Activated naive CD4-positive, alpha-beta T cell treated with anti-CD3 and anti-CD28 coated beads, Interleukin-2, amount 10 ng/mL, durations not matched to agents 7 days and 5 days (primary cell): ENCODE measurements around the gene SERINC2.
"Not testable (repeated sequence)": the region's sequence is repeated elsewhere in the genome, so short reads cannot be mapped to it uniquely, and the experiment has no call there.

Experiments used
- CTCF ChIA-PET: fragments of 350-600 bp; sonication (Branson Sonifier 250); formaldehyde crosslinking; loops from one replicate; lab custom pipeline; 2021; ENCODE audit warnings: antibody characterized with exemption; lab: Charles Lee
- DNase-seq: peaks from one replicate; pipeline ENCODE4 v3.0.0-alpha.2; 2020
- H3K27ac Mint-ChIP-seq: one replicate; pipeline ENCODE4 v1.8.0; 2021; ENCODE audit warnings: mild to moderate bottlenecking, moderate library complexity, mixed read lengths
- H3K27me3 Mint-ChIP-seq: one replicate; pipeline ENCODE4 v1.8.0; 2021; ENCODE audit warnings: mild to moderate bottlenecking, mixed read lengths
- H3K36me3 Mint-ChIP-seq: one replicate; pipeline ENCODE4 v1.8.0; 2021; ENCODE audit warnings: mixed read lengths
- H3K4me1 Mint-ChIP-seq: one replicate; pipeline ENCODE4 v1.8.0; 2021; ENCODE audit warnings: mixed read lengths
- H3K4me3 Mint-ChIP-seq: one replicate; pipeline ENCODE4 v1.8.0; 2021; ENCODE audit warnings: mild to moderate bottlenecking, moderate library complexity, mixed read lengths
- H3K9me3 Mint-ChIP-seq: one replicate; pipeline ENCODE4 v1.8.0; 2021; ENCODE audit warnings: mixed read lengths

Gene SERINC2

DNA sequence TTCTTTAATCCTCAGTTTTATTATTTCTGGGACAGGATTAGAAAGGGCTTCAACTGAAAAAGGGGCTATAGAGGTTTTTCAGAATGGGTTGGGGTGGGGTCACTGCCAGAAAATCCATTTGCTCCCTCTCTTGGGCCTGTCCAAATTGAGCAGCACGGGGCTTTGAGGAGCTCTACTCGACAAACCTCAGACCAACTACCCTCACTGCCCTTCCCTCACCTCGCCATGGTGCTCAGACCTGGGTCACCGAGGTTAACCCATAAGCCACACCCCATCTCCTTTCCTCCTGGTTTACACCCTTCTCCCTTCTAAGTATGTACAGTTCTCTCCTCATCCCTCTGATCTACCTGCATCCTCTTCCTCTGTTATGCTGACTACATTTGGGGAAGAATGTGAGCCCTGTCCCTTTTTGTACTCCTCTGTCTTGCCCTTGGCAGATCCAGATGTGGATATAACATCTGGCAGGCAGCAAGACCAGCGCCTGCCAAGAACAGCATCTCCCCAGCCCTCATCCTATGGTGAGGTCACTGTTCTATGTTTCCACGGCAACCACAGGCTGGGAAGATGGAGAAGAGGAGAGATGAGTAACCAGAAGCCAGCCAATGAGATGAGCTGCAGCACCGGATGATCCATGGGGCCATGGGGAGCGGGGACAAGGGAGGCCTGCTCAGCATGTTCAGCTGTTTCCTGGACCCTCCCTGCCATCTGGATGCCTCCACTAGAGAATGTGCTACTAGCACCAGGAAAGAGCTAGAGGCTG, 36.5 kb upstream of the SERINC2 start:
- DNase-seq, result no peak
- Mint-ChIP-seq H3K4me1 (peaks cover 13% of the 10 kb centered on the region), H3K9me3 (no peaks in the 10 kb centered on the region), H3K4me3 (no peak overlapping the region), H3K36me3 (no peaks in the 10 kb centered on the region), H3K27ac (no peak overlapping the region), H3K27me3 (peaks cover 47% of the 10 kb centered on the region)
- CTCF ChIA-PET, result no interaction called here

DNA sequence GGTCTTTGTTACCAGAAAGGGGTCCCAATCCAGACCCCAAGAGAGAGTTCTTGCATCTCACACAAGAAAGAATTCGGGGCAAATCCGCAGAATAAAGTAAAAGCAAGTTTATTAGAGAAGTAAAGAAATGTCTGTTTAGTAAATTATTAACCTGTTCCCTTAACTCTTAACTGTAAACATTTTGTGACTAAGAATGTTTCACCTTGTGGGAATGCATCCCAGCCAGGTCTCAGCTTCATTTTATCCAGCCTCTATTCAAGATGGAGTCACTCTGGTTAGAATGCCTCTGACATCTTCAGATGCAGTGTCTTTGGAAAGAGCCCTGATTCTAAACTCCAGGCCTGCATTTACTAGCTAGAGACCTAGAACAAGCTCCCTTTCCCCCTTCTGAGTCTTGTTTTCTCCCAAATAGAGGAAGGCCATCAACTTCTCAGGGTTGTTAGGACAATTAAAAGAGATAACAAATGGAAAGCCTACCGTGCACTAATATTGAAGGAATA, 35.6 kb upstream of the SERINC2 start:
- H3K9me3 Mint-ChIP-seq, result no peaks in the 10 kb centered on the region
- H3K27ac Mint-ChIP-seq, result no peak overlapping the region
- H3K4me1 Mint-ChIP-seq, result peaks cover 12% of the 10 kb centered on the region
- H3K27me3 Mint-ChIP-seq, result peaks cover 49% of the 10 kb centered on the region
- no peak overlapping the region for H3K4me3 Mint-ChIP-seq
- CTCF ChIA-PET, result no interaction called here
- DNase-seq, result no peak
- H3K36me3 Mint-ChIP-seq, result no peaks in the 10 kb centered on the region

DNA sequence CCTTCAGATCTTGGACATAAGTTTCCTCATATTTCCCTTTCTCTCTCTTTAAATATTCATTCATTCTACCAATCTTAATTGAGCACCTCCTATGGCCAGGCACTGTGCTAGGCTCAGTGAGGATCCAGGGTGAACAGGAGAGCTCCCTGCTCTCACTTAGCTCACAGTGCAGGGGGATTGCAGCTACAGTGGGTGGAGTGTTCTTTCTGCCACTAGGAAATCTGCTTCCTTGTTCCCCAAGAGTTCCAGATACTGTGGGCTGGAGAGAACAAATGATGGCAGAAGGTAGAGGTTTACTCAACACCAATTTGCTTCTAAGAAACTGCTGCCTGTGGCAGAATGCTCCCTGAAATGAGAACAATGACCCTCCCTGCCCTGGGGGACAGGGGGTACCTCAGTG, 35.0 kb upstream of the SERINC2 start:
- no peak overlapping the region for H3K27ac Mint-ChIP-seq
- H3K9me3 Mint-ChIP-seq, result no peaks in the 10 kb centered on the region
- DNase-seq, result no peak
- peaks cover 46% of the 10 kb centered on the region for H3K27me3 Mint-ChIP-seq
- no peaks in the 10 kb centered on the region for H3K36me3 Mint-ChIP-seq
- H3K4me1 Mint-ChIP-seq, result peaks cover 8% of the 10 kb centered on the region
- CTCF ChIA-PET, result no interaction called here
- H3K4me3 Mint-ChIP-seq, result no peak overlapping the region

DNA sequence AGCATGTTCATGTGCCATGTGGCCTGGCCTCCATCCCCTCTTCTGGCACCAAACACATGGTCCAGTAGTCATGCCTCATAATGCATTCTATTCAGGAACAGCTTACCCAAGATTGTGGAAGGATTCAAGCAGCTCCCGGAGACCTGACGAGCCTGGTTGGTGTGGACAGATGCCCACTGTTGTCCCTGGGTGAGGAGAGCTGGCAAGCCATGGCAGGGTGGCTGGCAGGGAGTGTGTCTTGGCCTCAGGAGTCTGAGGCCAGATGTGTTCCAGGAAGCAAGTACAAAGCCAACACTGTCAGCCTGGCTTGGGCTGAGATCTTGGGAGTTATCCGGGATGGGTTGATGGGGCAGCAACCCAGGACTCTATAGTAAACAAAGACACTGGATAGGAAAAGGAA, 32.8 kb upstream of the SERINC2 start:
- CTCF ChIA-PET, result interaction anchor here (2.0 kb wide), 1 partner anchor 15 kb away, joined by 6 read pairs; no protein-coding TSS in a partner anchor
- Mint-ChIP-seq H3K4me1 (no peaks in the 10 kb centered on the region), H3K27me3 (peaks cover 50% of the 10 kb centered on the region), H3K9me3 (no peaks in the 10 kb centered on the region), H3K4me3 (no peak overlapping the region), H3K36me3 (no peaks in the 10 kb centered on the region), H3K27ac (no peak overlapping the region)
- DNase-seq, result no peak

DNA sequence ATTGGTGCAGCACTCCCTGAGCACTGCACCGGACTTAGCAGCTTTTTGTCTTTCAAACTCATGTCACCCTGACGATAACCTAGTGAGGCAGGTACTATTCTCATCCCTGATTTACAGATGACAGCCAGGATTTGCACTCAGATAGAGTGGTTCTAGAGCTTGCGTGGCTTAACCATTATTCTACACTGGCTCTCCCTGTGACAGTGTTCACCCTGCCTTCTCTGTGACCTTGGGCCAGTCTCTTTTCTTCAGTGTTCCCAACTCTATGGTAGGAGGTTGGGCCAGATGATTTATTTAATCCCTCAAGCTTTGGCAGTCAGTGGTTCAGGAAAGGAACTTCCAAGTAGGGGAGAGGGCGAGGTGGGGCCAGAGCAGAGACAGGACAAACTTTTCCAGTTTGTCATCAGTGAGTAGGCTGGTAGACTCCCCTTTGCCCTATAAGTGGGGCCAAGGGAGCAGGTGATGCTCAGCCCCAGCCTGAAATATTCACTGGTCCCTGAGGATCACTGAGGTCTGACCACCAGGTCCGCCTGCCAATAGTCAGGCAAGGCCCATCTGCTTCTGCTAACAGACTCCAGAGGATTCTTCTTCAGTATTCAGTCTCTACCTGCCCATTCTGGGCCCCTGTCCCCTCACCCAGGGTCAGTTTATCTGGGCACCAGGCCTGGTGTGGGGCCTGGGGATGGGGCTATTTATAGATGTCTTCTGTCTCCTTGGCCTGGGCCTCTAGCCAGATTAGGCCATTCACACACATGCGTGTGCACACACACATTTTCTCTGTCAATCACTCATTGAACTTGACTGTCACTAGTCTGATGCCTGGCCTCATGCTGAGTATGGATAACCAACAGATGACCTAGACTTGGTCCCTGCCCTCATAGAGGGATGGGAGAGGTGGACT, 31.4 kb upstream of the SERINC2 start:
- no peak for DNase-seq
- no peaks in the 10 kb centered on the region for H3K9me3 Mint-ChIP-seq
- peaks cover 59% of the 10 kb centered on the region for H3K27me3 Mint-ChIP-seq
- no peaks in the 10 kb centered on the region for H3K36me3 Mint-ChIP-seq
- no peak overlapping the region for H3K27ac Mint-ChIP-seq
- H3K4me3 Mint-ChIP-seq, result no peak overlapping the region
- H3K4me1 Mint-ChIP-seq, result no peaks in the 10 kb centered on the region
- CTCF ChIA-PET, result interaction anchor here (0.6 to 2.0 kb wide), 2 partner anchors 14 to 150 kb away, joined by 3 to 6 read pairs; no protein-coding TSS in a partner anchor

DNA sequence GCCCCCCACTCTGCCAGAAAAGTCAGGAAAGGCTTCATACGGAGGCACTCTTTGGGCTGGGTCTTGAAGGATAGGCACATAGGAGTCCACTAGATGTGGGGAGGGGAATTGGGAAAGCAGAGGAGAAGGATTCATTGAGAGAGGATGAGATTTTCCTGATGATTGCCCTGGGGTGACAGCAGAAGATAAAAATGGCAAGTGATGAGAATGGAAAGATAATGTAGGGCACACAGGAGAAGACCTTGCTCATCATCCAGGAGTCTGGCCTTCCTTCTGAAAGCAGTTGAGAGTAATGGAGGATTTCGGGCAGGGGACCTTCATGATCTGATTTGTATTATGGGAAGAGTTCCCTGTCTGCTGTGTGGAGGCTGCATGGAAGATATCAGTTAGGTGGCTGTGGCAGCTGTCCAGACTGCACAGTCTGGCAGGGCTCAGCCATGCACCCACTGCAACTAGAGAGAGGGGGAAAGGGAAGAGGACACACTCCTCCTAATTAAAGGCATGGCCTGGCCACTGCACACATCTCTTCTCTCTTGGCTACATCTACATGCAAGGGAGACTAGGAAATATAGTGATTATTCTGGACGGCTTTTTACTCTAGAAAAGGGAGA, 30.5 kb upstream of the SERINC2 start:
- H3K36me3 Mint-ChIP-seq, result no peaks in the 10 kb centered on the region
- DNase-seq, result no peak
- no peaks in the 10 kb centered on the region for H3K4me1 Mint-ChIP-seq
- H3K27ac Mint-ChIP-seq, result no peak overlapping the region
- H3K4me3 Mint-ChIP-seq, result no peak overlapping the region
- no peaks in the 10 kb centered on the region for H3K9me3 Mint-ChIP-seq
- peaks cover 61% of the 10 kb centered on the region for H3K27me3 Mint-ChIP-seq
- CTCF ChIA-PET, result no interaction called here

DNA sequence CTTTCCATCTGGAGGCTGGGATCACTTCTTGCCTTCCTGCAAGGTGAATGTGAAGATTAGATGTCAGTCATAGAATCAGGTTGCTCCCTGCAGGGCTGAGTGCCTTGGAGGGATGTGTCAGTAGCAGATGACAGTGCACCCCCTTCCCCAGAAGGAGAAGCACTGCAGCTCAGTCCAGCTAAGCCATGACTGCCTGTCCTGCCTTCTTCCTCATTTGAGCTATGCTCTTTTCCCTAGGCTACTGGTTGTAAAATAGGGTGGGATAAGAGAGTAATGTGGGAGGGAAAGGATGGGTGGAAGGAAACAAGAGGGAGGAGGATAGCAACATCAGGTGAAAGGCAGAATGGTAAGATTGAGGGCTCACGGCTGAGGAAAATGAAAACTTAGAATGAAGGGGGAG, 29.0 kb upstream of the SERINC2 start:
- CTCF ChIA-PET, result interaction anchor here (1.3 kb wide), 1 partner anchor 11 kb away, joined by 5 read pairs; no protein-coding TSS in a partner anchor
- Mint-ChIP-seq H3K9me3 (no peaks in the 10 kb centered on the region), H3K36me3 (no peaks in the 10 kb centered on the region), H3K27me3 (peaks cover 57% of the 10 kb centered on the region), H3K27ac (no peak overlapping the region), H3K4me3 (no peak overlapping the region), H3K4me1 (no peaks in the 10 kb centered on the region)
- no peak for DNase-seq

DNA sequence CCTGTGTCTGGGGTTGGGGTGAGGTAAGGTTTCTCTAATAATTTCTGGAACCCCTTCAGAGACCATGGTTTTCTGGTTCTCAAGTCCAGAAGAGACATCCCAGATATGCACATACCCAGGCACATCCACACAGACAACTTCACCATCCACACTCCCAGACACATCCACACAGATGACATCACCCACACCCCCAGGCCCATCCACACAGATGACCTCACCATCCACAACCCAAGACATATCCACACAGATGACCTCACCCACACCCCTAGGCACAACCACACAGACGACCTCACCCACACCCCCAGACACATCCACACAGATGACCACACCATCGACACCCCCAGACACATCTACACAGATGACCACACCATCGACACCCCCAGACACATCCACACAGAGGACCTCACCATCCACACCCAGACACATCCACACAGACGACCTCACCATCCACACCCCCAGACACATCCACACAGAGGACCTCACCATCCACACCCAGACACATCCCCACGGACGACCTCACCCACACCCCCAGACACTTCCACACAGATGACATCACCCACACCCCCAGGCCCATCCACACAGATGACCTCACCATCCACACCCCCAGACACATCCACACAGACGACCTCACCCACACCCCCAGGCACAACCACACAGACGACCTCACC, 26.3 kb upstream of the SERINC2 start:
- CTCF ChIA-PET, result interaction anchor here (1.0 kb wide), 2 partner anchors 8 to 162 kb away, joined by 3 to 4 read pairs; no protein-coding TSS in a partner anchor
- H3K9me3 Mint-ChIP-seq, H3K4me3 Mint-ChIP-seq, H3K4me1 Mint-ChIP-seq, H3K27ac Mint-ChIP-seq, H3K36me3 Mint-ChIP-seq, DNase-seq: not testable (repeated sequence)
- peaks cover 42% of the 10 kb centered on the region for H3K27me3 Mint-ChIP-seq

DNA sequence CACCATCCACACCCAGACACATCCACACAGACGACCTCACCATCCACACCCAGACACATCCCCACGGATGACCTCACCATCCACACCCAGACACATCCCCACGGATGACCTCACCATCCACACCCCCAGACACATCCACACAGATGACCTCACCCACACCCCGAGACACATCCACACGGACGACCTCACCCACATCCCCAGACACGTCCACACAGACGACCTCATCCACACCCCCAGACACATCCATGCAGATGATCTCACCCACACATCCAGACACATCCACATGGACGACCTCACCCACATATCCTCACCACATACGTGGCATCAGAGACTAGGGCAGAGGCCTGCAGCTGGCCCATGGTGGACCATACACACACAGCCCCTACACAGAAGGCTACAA, 25.4 kb upstream of the SERINC2 start:
- Mint-ChIP-seq H3K4me1 (no peaks in the 10 kb centered on the region), H3K27ac (no peak overlapping the region), H3K4me3 (no peak overlapping the region), H3K36me3 (no peaks in the 10 kb centered on the region), H3K9me3 (no peaks in the 10 kb centered on the region), H3K27me3 (peaks cover 36% of the 10 kb centered on the region)
- DNase-seq, result no peak
- CTCF ChIA-PET, result no interaction called here

DNA sequence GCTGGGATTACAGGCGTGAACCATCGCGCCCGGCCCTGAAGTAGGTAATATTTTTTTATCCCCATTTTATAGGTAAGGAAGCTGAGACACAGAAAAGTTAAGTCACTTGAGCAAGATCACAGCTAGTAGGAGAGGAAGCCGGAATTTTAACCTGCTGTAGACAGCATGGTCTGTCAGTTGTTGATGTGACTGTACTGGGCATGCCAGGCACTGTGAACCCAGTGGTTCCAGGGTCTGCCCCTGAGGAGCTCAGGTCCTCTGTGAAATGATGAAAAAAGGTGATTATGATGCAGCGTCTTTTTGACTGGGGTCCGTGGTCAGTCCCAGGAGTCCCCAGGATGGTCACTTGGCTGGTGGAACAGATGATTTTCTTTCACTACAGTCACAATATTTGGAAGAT, 23.4 kb upstream of the SERINC2 start:
- no peak for DNase-seq
- no peak overlapping the region for H3K4me3 Mint-ChIP-seq
- CTCF ChIA-PET, result no interaction called here
- no peaks in the 10 kb centered on the region for H3K9me3 Mint-ChIP-seq
- no peaks in the 10 kb centered on the region for H3K36me3 Mint-ChIP-seq
- H3K27ac Mint-ChIP-seq, result no peak overlapping the region
- peaks cover 25% of the 10 kb centered on the region for H3K27me3 Mint-ChIP-seq
- H3K4me1 Mint-ChIP-seq, result peaks cover 5% of the 10 kb centered on the region

DNA sequence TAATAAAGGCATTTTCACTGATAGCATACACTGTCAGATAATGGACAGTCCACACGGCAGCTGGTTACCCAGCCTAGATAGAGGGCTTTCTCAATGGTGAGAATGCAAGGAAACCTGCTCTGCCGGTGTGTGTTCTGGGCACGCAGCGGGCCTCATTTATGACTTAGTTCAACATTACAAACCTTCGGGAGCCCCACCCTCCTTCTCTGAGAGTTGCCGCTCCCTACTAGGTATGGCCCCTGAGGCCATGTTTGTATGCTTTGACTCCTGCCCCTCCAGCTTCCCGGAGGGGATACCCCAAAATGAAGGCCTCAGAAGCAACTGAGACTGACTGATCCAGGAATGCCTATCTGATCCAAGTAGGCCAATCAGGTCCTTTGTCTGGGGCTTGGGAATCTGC, 22.9 kb upstream of the SERINC2 start:
- peaks cover 27% of the 10 kb centered on the region for H3K27me3 Mint-ChIP-seq
- CTCF ChIA-PET, result interaction anchor here (2.2 kb wide), 1 partner anchor 159 kb away, joined by 7 read pairs; no protein-coding TSS in a partner anchor
- H3K36me3 Mint-ChIP-seq, result no peaks in the 10 kb centered on the region
- H3K9me3 Mint-ChIP-seq, result no peaks in the 10 kb centered on the region
- no peak overlapping the region for H3K27ac Mint-ChIP-seq
- no peak for DNase-seq
- peaks cover 9% of the 10 kb centered on the region for H3K4me1 Mint-ChIP-seq
- no peak overlapping the region for H3K4me3 Mint-ChIP-seq

DNA sequence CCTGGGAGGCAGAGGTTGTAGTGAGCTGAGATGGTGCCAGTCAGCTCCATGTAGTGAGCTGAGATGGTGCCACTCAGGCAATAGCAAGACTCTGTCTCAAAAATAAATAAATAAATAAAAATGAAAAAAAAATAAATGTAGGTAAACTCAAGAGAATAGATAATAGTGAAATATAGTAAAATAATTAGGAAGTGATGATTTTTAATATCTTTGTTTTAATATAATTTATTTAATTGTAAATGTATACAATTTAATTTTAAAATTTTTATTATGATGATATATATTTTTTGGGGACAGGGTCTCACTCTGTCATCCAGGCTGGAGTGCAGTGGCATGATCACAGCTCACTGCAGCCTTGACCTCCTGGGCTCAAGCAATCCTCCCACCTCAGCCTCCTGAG, 19.6 kb upstream of the SERINC2 start:
- Mint-ChIP-seq H3K9me3 (no peaks in the 10 kb centered on the region), H3K4me3 (no peak overlapping the region), H3K4me1 (peaks cover 13% of the 10 kb centered on the region), H3K27ac (no peak overlapping the region), H3K27me3 (peaks cover 23% of the 10 kb centered on the region), H3K36me3 (no peaks in the 10 kb centered on the region)
- no peak for DNase-seq
- CTCF ChIA-PET, result interaction anchor here (0.6 to 6.8 kb wide), 5 partner anchors 19 to 592 kb away, joined by 3 to 64 read pairs (median 18); partner anchors contain the start of genes FABP3 and SERINC2

DNA sequence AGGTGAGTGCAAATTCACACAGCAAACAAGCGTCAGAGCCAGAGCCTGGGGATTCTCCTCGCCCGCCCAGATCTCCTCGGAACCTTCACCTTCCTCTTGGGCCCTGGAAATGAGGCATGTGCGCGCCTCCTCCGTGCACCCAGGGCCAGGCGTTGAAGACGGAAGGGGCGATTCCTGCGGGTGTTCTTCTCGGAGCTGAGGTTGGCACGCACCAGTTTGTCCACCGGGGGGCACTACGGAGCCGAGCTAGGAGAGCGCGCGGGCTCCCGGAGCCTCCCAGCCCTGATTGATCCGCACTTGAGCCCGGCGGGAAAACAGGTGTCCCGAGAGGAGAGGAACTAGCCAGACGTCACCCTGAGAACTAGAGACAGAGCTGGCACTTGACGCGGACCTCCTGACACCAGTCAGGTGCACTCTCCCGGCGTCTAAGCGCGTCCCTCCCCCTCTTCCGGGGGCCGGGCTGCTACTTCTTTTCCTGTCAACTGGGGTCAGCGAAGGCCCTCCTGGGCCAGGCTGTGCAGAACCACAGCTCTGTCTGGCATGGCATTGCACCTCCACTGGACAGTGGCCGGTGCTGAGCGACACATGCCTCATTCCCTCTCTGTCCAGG, 18.3 kb upstream of the SERINC2 start:
- Mint-ChIP-seq H3K27ac (no peak overlapping the region), H3K4me3 (peak overlapping the region; percentile 76), H3K36me3 (no peaks in the 10 kb centered on the region), H3K9me3 (no peaks in the 10 kb centered on the region), H3K27me3 (peaks cover 22% of the 10 kb centered on the region), H3K4me1 (peaks cover 13% of the 10 kb centered on the region)
- DNase-seq, result peak; percentile 88
- CTCF ChIA-PET, result interaction anchor here (0.7 to 6.8 kb wide), 19 partner anchors 8 to 214 kb away, joined by 3 to 64 read pairs (median 4); partner anchors contain the start of genes FABP3 and SERINC2
